Uterus (tissue), 2 donors: ENCODE data around the gene SYNJ2.

Experiments
- POLR2A ChIP-seq, 2 donors: fragments of 450-650 bp; IDR thresholded peaks; one replicate each; pipeline ENCODE4 v1.6.1; 2016; ENCODE audit warnings: antibody characterized with exemption in 2 of 2, mild to moderate bottlenecking in 1 of 2, moderate library complexity in 1 of 2
- TF ChIP-seq, protein P1 (sequence below), 4 experiments: fragments of 200-600 bp in 2 of 4; fragments of 450-650 bp in 2 of 4; sonication (generic) in 2 of 4; IDR thresholded peaks; one replicate each; pipeline ENCODE4 v1.5.1; 2016 to 2019; ENCODE audit warnings: antibody characterized with exemption in 4 of 4, mild to moderate bottlenecking in 2 of 4, moderate library complexity in 1 of 4

DNA sequence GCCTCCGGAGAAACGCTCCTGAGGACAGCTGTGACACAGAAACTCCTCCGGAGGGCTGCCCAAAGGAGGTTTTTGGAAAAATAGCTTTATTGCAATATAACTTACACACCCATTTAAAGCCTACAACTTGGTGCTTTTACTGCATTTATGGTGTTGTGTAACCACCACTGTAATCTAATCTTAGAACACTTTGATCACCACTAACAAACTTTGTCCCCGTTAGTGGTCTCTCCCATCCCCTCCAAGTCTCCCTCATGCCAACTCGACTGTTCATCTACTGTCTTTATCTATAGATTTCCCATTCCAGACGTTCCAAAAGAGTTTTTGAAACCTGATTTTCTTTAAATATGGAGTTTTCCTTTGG, 62.8 kb downstream of the SYNJ2 start:
- TF ChIP-seq, protein P1, sequence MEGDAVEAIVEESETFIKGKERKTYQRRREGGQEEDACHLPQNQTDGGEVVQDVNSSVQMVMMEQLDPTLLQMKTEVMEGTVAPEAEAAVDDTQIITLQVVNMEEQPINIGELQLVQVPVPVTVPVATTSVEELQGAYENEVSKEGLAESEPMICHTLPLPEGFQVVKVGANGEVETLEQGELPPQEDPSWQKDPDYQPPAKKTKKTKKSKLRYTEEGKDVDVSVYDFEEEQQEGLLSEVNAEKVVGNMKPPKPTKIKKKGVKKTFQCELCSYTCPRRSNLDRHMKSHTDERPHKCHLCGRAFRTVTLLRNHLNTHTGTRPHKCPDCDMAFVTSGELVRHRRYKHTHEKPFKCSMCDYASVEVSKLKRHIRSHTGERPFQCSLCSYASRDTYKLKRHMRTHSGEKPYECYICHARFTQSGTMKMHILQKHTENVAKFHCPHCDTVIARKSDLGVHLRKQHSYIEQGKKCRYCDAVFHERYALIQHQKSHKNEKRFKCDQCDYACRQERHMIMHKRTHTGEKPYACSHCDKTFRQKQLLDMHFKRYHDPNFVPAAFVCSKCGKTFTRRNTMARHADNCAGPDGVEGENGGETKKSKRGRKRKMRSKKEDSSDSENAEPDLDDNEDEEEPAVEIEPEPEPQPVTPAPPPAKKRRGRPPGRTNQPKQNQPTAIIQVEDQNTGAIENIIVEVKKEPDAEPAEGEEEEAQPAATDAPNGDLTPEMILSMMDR (IDR thresholded peaks at IDR 0.05), result no peak
- TF ChIP-seq POLR2A (IDR thresholded peaks at IDR 0.05), result no peak
